B cell (primary cell): ENCODE data around the gene OLFM2.

Source experiments
- EZH2 ChIP-seq: IDR thresholded peaks from 2 replicates; pipeline ENCODE4 v1.6.1; 2012; ENCODE audit warnings: borderline replicate concordance, low read depth, mild to moderate bottlenecking, moderate library complexity, low read length; ENCODE audit not compliant: insufficient read depth, poor library complexity, severe bottlenecking
- TF ChIP-seq, protein P1 (sequence below): fragments of 200-600 bp; IDR thresholded peaks from one replicate; pipeline ENCODE4 v1.8.0; 2022; ENCODE audit warnings: antibody characterized with exemption, mild to moderate bottlenecking

DNA sequence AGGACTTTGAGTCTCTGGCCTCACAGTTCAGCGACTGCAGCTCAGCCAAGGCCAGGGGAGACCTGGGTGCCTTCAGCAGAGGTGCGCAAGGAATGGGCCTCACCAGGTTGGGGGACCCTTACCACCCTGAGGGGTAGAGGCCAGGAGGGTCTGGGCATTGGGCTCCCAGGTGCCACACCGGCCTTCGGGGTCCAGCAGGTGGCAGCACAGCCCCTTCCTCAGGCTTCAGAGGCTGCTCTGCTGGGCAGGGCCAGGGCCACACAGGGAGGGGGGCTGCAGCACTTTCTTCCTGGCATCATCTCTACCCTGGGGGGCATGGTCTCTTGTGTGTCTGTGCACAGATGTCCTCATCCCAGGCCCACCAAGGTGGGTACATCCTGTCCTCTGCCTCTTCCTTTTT is 88.3 kb downstream of the OLFM2 start:
- TF ChIP-seq, protein P1, sequence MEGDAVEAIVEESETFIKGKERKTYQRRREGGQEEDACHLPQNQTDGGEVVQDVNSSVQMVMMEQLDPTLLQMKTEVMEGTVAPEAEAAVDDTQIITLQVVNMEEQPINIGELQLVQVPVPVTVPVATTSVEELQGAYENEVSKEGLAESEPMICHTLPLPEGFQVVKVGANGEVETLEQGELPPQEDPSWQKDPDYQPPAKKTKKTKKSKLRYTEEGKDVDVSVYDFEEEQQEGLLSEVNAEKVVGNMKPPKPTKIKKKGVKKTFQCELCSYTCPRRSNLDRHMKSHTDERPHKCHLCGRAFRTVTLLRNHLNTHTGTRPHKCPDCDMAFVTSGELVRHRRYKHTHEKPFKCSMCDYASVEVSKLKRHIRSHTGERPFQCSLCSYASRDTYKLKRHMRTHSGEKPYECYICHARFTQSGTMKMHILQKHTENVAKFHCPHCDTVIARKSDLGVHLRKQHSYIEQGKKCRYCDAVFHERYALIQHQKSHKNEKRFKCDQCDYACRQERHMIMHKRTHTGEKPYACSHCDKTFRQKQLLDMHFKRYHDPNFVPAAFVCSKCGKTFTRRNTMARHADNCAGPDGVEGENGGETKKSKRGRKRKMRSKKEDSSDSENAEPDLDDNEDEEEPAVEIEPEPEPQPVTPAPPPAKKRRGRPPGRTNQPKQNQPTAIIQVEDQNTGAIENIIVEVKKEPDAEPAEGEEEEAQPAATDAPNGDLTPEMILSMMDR, result no peak
- no peak for TF ChIP-seq EZH2
